Endothelial cell of umbilical vein (primary cell): Measurements from ENCODE around the gene STOML1.

ENCODE experiments used
- CTCF ChIP-seq, 2 donors: IDR thresholded peaks; 1 replicate in 1 of 2; 2 replicates in 1 of 2; pipeline ENCODE4 v1.5.1; 2011; ENCODE audit warnings: low read length in 2 of 2, mild to moderate bottlenecking in 2 of 2, moderate library complexity in 2 of 2, control low read depth in 1 of 2, inconsistent platforms in 1 of 2, low read depth in 1 of 2; ENCODE audit not compliant: insufficient read depth in 1 of 2; ENCODE audit errors: extremely low read depth in 1 of 2
- EZH2 ChIP-seq: IDR thresholded peaks from 2 replicates; pipeline ENCODE4 v1.6.1; 2012; ENCODE audit warnings: borderline replicate concordance, low read depth, mild to moderate bottlenecking, moderate library complexity, low read length, inconsistent platforms; ENCODE audit not compliant: severe bottlenecking
- FOS ChIP-seq: IDR thresholded peaks from 2 replicates; pipeline ENCODE4 v1.6.1; 2011; ENCODE audit warnings: mild to moderate bottlenecking, low read length, moderate library complexity, borderline replicate concordance; ENCODE audit not compliant: insufficient read depth
- POLR2A ChIP-seq: IDR thresholded peaks from 2 replicates; pipeline ENCODE4 v1.6.1; 2012; ENCODE audit warnings: low read depth, mild to moderate bottlenecking, control low read depth, low read length
- POLR2AphosphoS5 ChIP-seq: IDR thresholded peaks from 2 replicates; pipeline ENCODE4 v1.6.1; 2012; ENCODE audit warnings: low read depth, mild to moderate bottlenecking, control low read depth, low read length, moderate library complexity; ENCODE audit not compliant: insufficient read depth

GRCh38 chr15:73937296-73937695 is 54.8 kb downstream of the STOML1 start:
- TF ChIP-seq FOS (no peak), POLR2A (no peak), CTCF (IDR thresholded peaks at IDR 0.05; ENCODE audit: extremely low read depth in 1 of 2, insufficient read depth in 1 of 2, low read depth in 1 of 2, low read length in 2 of 2) (no peak), POLR2AphosphoS5 (no peak), EZH2 (no peak)
